ENCODE results near the gene GBP2. TPM values are rescaled to one million over a fixed set of nuclear protein-coding genes. Genes with fewer than 3 reads are reported as not detected.

The GBP2 gene
- 100 to 1,000 TPM; 205 to 313 TPM for total RNA-seq

GRCh38 chr1:89125913-89126580 is at the start of gene GBP2:
Gene GBP2 (minus strand): TSS chr1:89126114. CDS start chr1:89121966, 4,148 bp downstream.
- H3K36me3 Mint-ChIP-seq (ENCODE audit: low read depth), result peaks cover 17% of the 10 kb centered on the region
- H3K4me3 Mint-ChIP-seq, result peak within 1 kb of the TSS; percentile 91
- H3K27ac Mint-ChIP-seq, result peak within 1 kb of the TSS; percentile 98
- peaks cover 4% of the 10 kb centered on the region for H3K9me3 Mint-ChIP-seq
- peaks cover 31% of the 10 kb centered on the region for H3K4me1 Mint-ChIP-seq
- no peaks in the 10 kb centered on the region for H3K27me3 Mint-ChIP-seq
- ATAC-seq (replicated peaks), result peak; percentile 83

GRCh38 chr1:89174491-89174890 is 48.6 kb upstream of the GBP2 start:
- no peak overlapping the region for H3K27ac Mint-ChIP-seq
- no peaks in the 10 kb centered on the region for H3K27me3 Mint-ChIP-seq
- H3K4me1 Mint-ChIP-seq, result peaks cover 6% of the 10 kb centered on the region
- no peak for ATAC-seq (replicated peaks)
- no peak overlapping the region for H3K4me3 Mint-ChIP-seq
- H3K36me3 Mint-ChIP-seq (ENCODE audit: low read depth), result no peaks in the 10 kb centered on the region
- peaks cover 7% of the 10 kb centered on the region for H3K9me3 Mint-ChIP-seq

GRCh38 chr1:89172468-89173143 is 46.7 kb upstream of the GBP2 start:
- no peaks in the 10 kb centered on the region for H3K36me3 Mint-ChIP-seq (ENCODE audit: low read depth)
- H3K9me3 Mint-ChIP-seq, result peaks cover 7% of the 10 kb centered on the region
- peaks cover 6% of the 10 kb centered on the region for H3K4me1 Mint-ChIP-seq
- no peak for ATAC-seq (replicated peaks)
- no peak overlapping the region for H3K4me3 Mint-ChIP-seq
- H3K27ac Mint-ChIP-seq, result no peak overlapping the region
- H3K27me3 Mint-ChIP-seq, result no peaks in the 10 kb centered on the region

GRCh38 chr1:89171067-89171438 is 45.1 kb upstream of the GBP2 start:
- H3K27ac Mint-ChIP-seq, result peak overlapping the region; percentile 29
- peaks cover 7% of the 10 kb centered on the region for H3K9me3 Mint-ChIP-seq
- H3K36me3 Mint-ChIP-seq (ENCODE audit: low read depth), result no peaks in the 10 kb centered on the region
- ATAC-seq (replicated peaks), result peak; percentile 35
- H3K4me1 Mint-ChIP-seq, result peaks cover 6% of the 10 kb centered on the region
- H3K4me3 Mint-ChIP-seq, result peak overlapping the region; percentile 14
- H3K27me3 Mint-ChIP-seq, result no peaks in the 10 kb centered on the region

GRCh38 chr1:89170170-89171066 is 44.5 kb upstream of the GBP2 start:
- peaks cover 6% of the 10 kb centered on the region for H3K4me1 Mint-ChIP-seq
- peaks cover 7% of the 10 kb centered on the region for H3K9me3 Mint-ChIP-seq
- no peak for ATAC-seq (replicated peaks)
- no peaks in the 10 kb centered on the region for H3K36me3 Mint-ChIP-seq (ENCODE audit: low read depth)
- H3K4me3 Mint-ChIP-seq, result peak overlapping the region; percentile 14
- H3K27ac Mint-ChIP-seq, result peak overlapping the region; percentile 29
- H3K27me3 Mint-ChIP-seq, result no peaks in the 10 kb centered on the region

- H3K36me3 Mint-ChIP-seq (ENCODE audit: low read depth), result no peaks in the 10 kb centered on the region
- no peak overlapping the region for H3K27ac Mint-ChIP-seq
- peaks cover 7% of the 10 kb centered on the region for H3K9me3 Mint-ChIP-seq
- no peaks in the 10 kb centered on the region for H3K27me3 Mint-ChIP-seq
- peaks cover 6% of the 10 kb centered on the region for H3K4me1 Mint-ChIP-seq
- H3K4me3 Mint-ChIP-seq, result no peak overlapping the region
- ATAC-seq (replicated peaks), result no peak
Observed at GRCh38 chr1:89169166-89169565, 43.3 kb upstream of the GBP2 start.

- H3K4me3 Mint-ChIP-seq, result no peak overlapping the region
- no peak for ATAC-seq (replicated peaks)
- peaks cover 7% of the 10 kb centered on the region for H3K9me3 Mint-ChIP-seq
- no peak overlapping the region for H3K27ac Mint-ChIP-seq
- no peaks in the 10 kb centered on the region for H3K36me3 Mint-ChIP-seq (ENCODE audit: low read depth)
- peaks cover 6% of the 10 kb centered on the region for H3K4me1 Mint-ChIP-seq
- no peaks in the 10 kb centered on the region for H3K27me3 Mint-ChIP-seq
Observed at GRCh38 chr1:89167590-89168230, 41.8 kb upstream of the GBP2 start.

GRCh38 chr1:89166705-89167104 is 40.8 kb upstream of the GBP2 start:
- Mint-ChIP-seq H3K27ac (no peak overlapping the region), H3K9me3 (peaks cover 7% of the 10 kb centered on the region), H3K36me3 (ENCODE audit: low read depth) (no peaks in the 10 kb centered on the region), H3K4me3 (no peak overlapping the region), H3K4me1 (peaks cover 6% of the 10 kb centered on the region), H3K27me3 (no peaks in the 10 kb centered on the region)
- no peak for ATAC-seq (replicated peaks)

GRCh38 chr1:89165811-89166210 is 39.9 kb upstream of the GBP2 start:
- Mint-ChIP-seq H3K27me3 (no peaks in the 10 kb centered on the region), H3K4me1 (peaks cover under 1% of the 10 kb centered on the region), H3K9me3 (peaks cover 7% of the 10 kb centered on the region), H3K27ac (no peak overlapping the region), H3K4me3 (no peak overlapping the region), H3K36me3 (ENCODE audit: low read depth) (no peaks in the 10 kb centered on the region)
- ATAC-seq (replicated peaks), result no peak

GRCh38 chr1:89151047-89151446 is 25.1 kb upstream of the GBP2 start:
- peaks cover 4% of the 10 kb centered on the region for H3K9me3 Mint-ChIP-seq
- no peak overlapping the region for H3K4me3 Mint-ChIP-seq
- H3K27me3 Mint-ChIP-seq, result peaks cover 10% of the 10 kb centered on the region
- H3K36me3 Mint-ChIP-seq (ENCODE audit: low read depth), result no peaks in the 10 kb centered on the region
- no peak for ATAC-seq (replicated peaks)
- no peak overlapping the region for H3K27ac Mint-ChIP-seq
- peaks cover 4% of the 10 kb centered on the region for H3K4me1 Mint-ChIP-seq

GRCh38 chr1:89149976-89150375 is 24.1 kb upstream of the GBP2 start:
- no peaks in the 10 kb centered on the region for H3K36me3 Mint-ChIP-seq (ENCODE audit: low read depth)
- H3K4me3 Mint-ChIP-seq, result no peak overlapping the region
- H3K27me3 Mint-ChIP-seq, result peaks cover 10% of the 10 kb centered on the region
- H3K27ac Mint-ChIP-seq, result no peak overlapping the region
- ATAC-seq (replicated peaks), result no peak
- no peaks in the 10 kb centered on the region for H3K9me3 Mint-ChIP-seq
- peaks cover 4% of the 10 kb centered on the region for H3K4me1 Mint-ChIP-seq

- Mint-ChIP-seq H3K4me3 (no peak overlapping the region), H3K4me1 (peaks cover 4% of the 10 kb centered on the region), H3K27me3 (peaks cover 10% of the 10 kb centered on the region), H3K27ac (no peak overlapping the region), H3K36me3 (ENCODE audit: low read depth) (no peaks in the 10 kb centered on the region), H3K9me3 (no peaks in the 10 kb centered on the region)
- no peak for ATAC-seq (replicated peaks)
Observed at GRCh38 chr1:89149229-89149628, 23.3 kb upstream of the GBP2 start.

- peaks cover 10% of the 10 kb centered on the region for H3K27me3 Mint-ChIP-seq
- no peak for ATAC-seq (replicated peaks)
Observed at GRCh38 chr1:89147678-89148658, 22.1 kb upstream of the GBP2 start.

More at GRCh38 chr1:89147678-89148658, 22.1 kb upstream of the GBP2 start:
- H3K9me3 Mint-ChIP-seq, result no peaks in the 10 kb centered on the region
- no peaks in the 10 kb centered on the region for H3K36me3 Mint-ChIP-seq (ENCODE audit: low read depth)
- peaks cover 4% of the 10 kb centered on the region for H3K4me1 Mint-ChIP-seq
- no peak overlapping the region for H3K4me3 Mint-ChIP-seq
- H3K27ac Mint-ChIP-seq, result no peak overlapping the region
